ENCODE data around the gene IKZF4. TPM values are rescaled to one million over a fixed set of nuclear protein-coding genes. Genes with fewer than 3 reads are reported as not detected.

Gene IKZF4
- total RNA-seq, 1 experiment from 2014 or later, result 2.8 TPM

GRCh38 chr12:56082382-56082781 is 61.5 kb downstream of the IKZF4 start:
- H3K4me3 ChIP-seq (ENCODE audit: low read length), result no peak overlapping the region
- DNase-seq (no peak), ATAC-seq (no peak)
- H3K9ac ChIP-seq (ENCODE audit: low read length), result no peak overlapping the region
- H4K20me1 ChIP-seq (ENCODE audit: low read length), result no peaks in the 10 kb centered on the region
- ChIA-PET CTCF (no interaction called here), POLR2A (ENCODE audit: unreplicated experiment) (no interaction called here)
- no peaks in the 10 kb centered on the region for H3K27me3 ChIP-seq (ENCODE audit: low read length)
- H3F3A ChIP-seq (ENCODE audit: low read length, unreplicated experiment), result no peaks in the 10 kb centered on the region
- peaks cover 30% of the 10 kb centered on the region for H3K79me2 ChIP-seq (ENCODE audit: low read length)
- no peaks in the 10 kb centered on the region for H3K9me3 ChIP-seq (ENCODE audit: low read length)
- TF ChIP-seq EZH2phosphoT487 (IDR thresholded peaks at IDR 0.05; ENCODE audit: borderline replicate concordance, low read length) (no peak), CTCF (conservative IDR thresholded peaks at IDR 0.05; ENCODE audit: low read depth, low read length) (no peak), EZH2 (IDR thresholded peaks at IDR 0.05; ENCODE audit: low read length, unreplicated experiment) (no peak)
- H3K27ac ChIP-seq (ENCODE audit: low read length), result no peak overlapping the region
- intact Hi-C loops (cut with micrococcal nuclease), result no loop called here
- H2AFZ ChIP-seq (ENCODE audit: low read length), result no peak overlapping the region
- no peaks in the 10 kb centered on the region for H3K9me2 ChIP-seq (replicated peaks; ENCODE audit: low read length)
- no peak overlapping the region for H3K4me2 ChIP-seq (ENCODE audit: low read length)
- no TSS peak for BruUV-seq (replicated peaks)
- peaks cover 1% of the 10 kb centered on the region; the same call in 1 of the 2 replicates for H3K36me3 ChIP-seq (ENCODE audit: low read depth, low read length)
- H3K4me1 ChIP-seq (ENCODE audit: insufficient read depth, low read length), result peaks cover 35% of the 10 kb centered on the region

GRCh38 chr12:56082967-56083366 is 62.1 kb downstream of the IKZF4 start:
- intact Hi-C loops (cut with micrococcal nuclease), result no loop called here
- H3K4me1 ChIP-seq (ENCODE audit: insufficient read depth, low read length), result peaks cover 35% of the 10 kb centered on the region
- H2AFZ ChIP-seq (ENCODE audit: low read length), result no peak overlapping the region
- H3K27ac ChIP-seq (ENCODE audit: low read length), result no peak overlapping the region
- no peak overlapping the region for H3K4me2 ChIP-seq (ENCODE audit: low read length)
- H3K27me3 ChIP-seq (ENCODE audit: low read length), result no peaks in the 10 kb centered on the region
- H3K9me2 ChIP-seq (replicated peaks; ENCODE audit: low read length), result no peaks in the 10 kb centered on the region
- no peaks in the 10 kb centered on the region for H3F3A ChIP-seq (ENCODE audit: low read length, unreplicated experiment)
- no peak for ATAC-seq
- no TSS peak for BruUV-seq (replicated peaks)
- DNase-seq, result no peak
- no peak overlapping the region for H3K9ac ChIP-seq (ENCODE audit: low read length)
- ChIA-PET CTCF (no interaction called here), POLR2A (ENCODE audit: unreplicated experiment) (no interaction called here)
- H4K20me1 ChIP-seq (ENCODE audit: low read length), result no peaks in the 10 kb centered on the region
- peaks cover 30% of the 10 kb centered on the region for H3K79me2 ChIP-seq (ENCODE audit: low read length)
- no peaks in the 10 kb centered on the region for H3K9me3 ChIP-seq (ENCODE audit: low read length)
- peaks cover 7% of the 10 kb centered on the region; the same call in 1 of the 2 replicates for H3K36me3 ChIP-seq (ENCODE audit: low read depth, low read length)
- no peak for TF ChIP-seq CTCF (conservative IDR thresholded peaks at IDR 0.05; ENCODE audit: low read depth, low read length)
- no peak for TF ChIP-seq EZH2phosphoT487 (IDR thresholded peaks at IDR 0.05; ENCODE audit: borderline replicate concordance, low read length)
- H3K4me3 ChIP-seq (ENCODE audit: low read length), result no peak overlapping the region

GRCh38 chr12:56084958-56085543 is 64.2 kb downstream of the IKZF4 start:
- no peaks in the 10 kb centered on the region for H4K20me1 ChIP-seq (ENCODE audit: low read length)
- intact Hi-C loops (cut with micrococcal nuclease), result no loop called here
- H2AFZ ChIP-seq (ENCODE audit: low read length), result no peak overlapping the region
- no peak for ATAC-seq
- H3K9me2 ChIP-seq (replicated peaks; ENCODE audit: low read length), result no peaks in the 10 kb centered on the region
- no peak for TF ChIP-seq EZH2phosphoT487 (IDR thresholded peaks at IDR 0.05; ENCODE audit: borderline replicate concordance, low read length)
- no peak for TF ChIP-seq EZH2 (IDR thresholded peaks at IDR 0.05; ENCODE audit: low read length, unreplicated experiment)
- peak; percentile 60 for TF ChIP-seq CTCF (conservative IDR thresholded peaks at IDR 0.05; ENCODE audit: low read depth, low read length)
- H3K27me3 ChIP-seq (ENCODE audit: low read length), result no peaks in the 10 kb centered on the region
- no peaks in the 10 kb centered on the region for H3F3A ChIP-seq (ENCODE audit: low read length, unreplicated experiment)
- H3K9me3 ChIP-seq (ENCODE audit: low read length), result no peaks in the 10 kb centered on the region
- H3K27ac ChIP-seq (ENCODE audit: low read length), result no peak overlapping the region
- peaks cover 9% of the 10 kb centered on the region; the same call in 1 of the 2 replicates for H3K36me3 ChIP-seq (ENCODE audit: low read depth, low read length)
- CTCF ChIA-PET, result interaction anchor here (0.5 to 0.9 kb wide), 3 partner anchors 19 to 423 kb away, joined by 4 to 6 read pairs (median 5); partner anchors contain the start of gene PA2G4
- DNase-seq, result peak; percentile 57
- no peak overlapping the region for H3K4me3 ChIP-seq (ENCODE audit: low read length)
- POLR2A ChIA-PET (ENCODE audit: unreplicated experiment), result no interaction called here
- H3K79me2 ChIP-seq (ENCODE audit: low read length), result peaks cover 30% of the 10 kb centered on the region
- H3K4me1 ChIP-seq (ENCODE audit: insufficient read depth, low read length), result peaks cover 30% of the 10 kb centered on the region
- BruUV-seq (replicated peaks), result no TSS peak
- H3K9ac ChIP-seq (ENCODE audit: low read length), result no peak overlapping the region
- no peak overlapping the region for H3K4me2 ChIP-seq (ENCODE audit: low read length)

All from PC-3 (cell line).